HepG2 (cell line): Measurements from ENCODE around the gene ZKSCAN3. TPM values are rescaled to one million over a fixed set of nuclear protein-coding genes. Genes with fewer than 3 reads are reported as not detected.

ENCODE experiments used
- ARID3A ChIP-seq: IDR thresholded peaks from 2 replicates; pipeline ENCODE4 v1.6.1; 2012; ENCODE audit warnings: low read depth, low read length, improper control_type of control experiment
- FOSL2 ChIP-seq: sonication (generic); formaldehyde crosslinking; IDR thresholded peaks from 2 replicates; pipeline ENCODE4 v1.4.0; 2020; ENCODE audit warnings: missing genetic modification reagents
- HOXA9 ChIP-seq: sonication (generic); formaldehyde crosslinking; IDR thresholded peaks from 2 replicates; pipeline ENCODE4 v1.8.1; 2022; ENCODE audit warnings: missing genetic modification reagents, mild to moderate bottlenecking, moderate library complexity, borderline replicate concordance
- IKZF5 ChIP-seq: IDR thresholded peaks from 2 replicates; pipeline ENCODE4 v1.6.1; 2018; ENCODE audit warnings: missing genetic modification reagents, mild to moderate bottlenecking, missing compliant biosample characterization
- MED8 ChIP-seq: sonication (generic); formaldehyde crosslinking; IDR thresholded peaks from 2 replicates; pipeline ENCODE4 v1.8.1; 2023; ENCODE audit warnings: mild to moderate bottlenecking, missing genetic modification reagents; ENCODE audit not compliant: insufficient replicate concordance
- MLLT10 ChIP-seq: sonication (generic); formaldehyde crosslinking; IDR thresholded peaks from 2 replicates; pipeline ENCODE4 v1.4.0; 2020; ENCODE audit warnings: missing genetic modification reagents
- THYN1 ChIP-seq: sonication (generic); formaldehyde crosslinking; IDR thresholded peaks from 2 replicates; pipeline ENCODE4 v1.8.1; 2023; ENCODE audit warnings: low read depth, mild to moderate bottlenecking, moderate library complexity, missing genetic modification reagents, borderline replicate concordance
- TRIM22 ChIP-seq: fragments of 450-650 bp; IDR thresholded peaks from 2 replicates; pipeline ENCODE4 v1.6.1; 2017
- ZBTB4 ChIP-seq: sonication (generic); formaldehyde crosslinking; IDR thresholded peaks from 2 replicates; pipeline ENCODE4 v1.4.0; 2020; ENCODE audit warnings: missing genetic modification reagents, mild to moderate bottlenecking, borderline replicate concordance
- ZC3H13 ChIP-seq: sonication (generic); formaldehyde crosslinking; IDR thresholded peaks from 2 replicates; pipeline ENCODE4 v1.8.1; 2023; ENCODE audit warnings: mild to moderate bottlenecking, missing genetic modification reagents, moderate library complexity
- ZMAT3 ChIP-seq: sonication (generic); formaldehyde crosslinking; conservative IDR thresholded peaks from 2 replicates; pipeline ENCODE4 v1.7.0; 2021; ENCODE audit warnings: missing genetic modification reagents
- ZNF230 ChIP-seq: sonication (generic); formaldehyde crosslinking; IDR thresholded peaks from 2 replicates; pipeline ENCODE4 v1.4.0; 2020; ENCODE audit warnings: mild to moderate bottlenecking, missing genetic modification reagents
- ZNF597 ChIP-seq: sonication (generic); formaldehyde crosslinking; IDR thresholded peaks from 2 replicates; pipeline ENCODE4 v1.5.0; 2020; ENCODE audit warnings: missing genetic modification reagents
- ZNF691 ChIP-seq: sonication (generic); formaldehyde crosslinking; IDR thresholded peaks from 2 replicates; pipeline ENCODE4 v1.4.0; 2020; ENCODE audit warnings: missing genetic modification reagents, low read depth, mild to moderate bottlenecking, borderline replicate concordance
- ZNF7 ChIP-seq: IDR thresholded peaks from 2 replicates; pipeline ENCODE4 v1.6.1; 2016; ENCODE audit warnings: missing biosample characterization, missing genetic modification reagents
- ZNF710 ChIP-seq: sonication (generic); formaldehyde crosslinking; IDR thresholded peaks from 2 replicates; pipeline ENCODE4 v1.5.0; 2020; ENCODE audit warnings: mild to moderate bottlenecking, missing genetic modification reagents, borderline replicate concordance
- polyA plus RNA-seq, 8 experiments: library from polyadenylated mRNA; depleted of rRNA in 3 of 8; stranded (reverse) in 7 of 8; unstranded in 1 of 8; fragments of >200 nt; fragmentation: Illumina TruSeq in 4 of 8; extraction: Trizol in 4 of 8; gene quantifications; 2 replicates each; pipeline versions ENCODE4 v1.2.1 to v1.2.3, GENCODE V29; 2011 to 2016; ENCODE audit warnings: low read depth in 4 of 8, missing spikeins in 1 of 8, mixed read lengths in 1 of 8; ENCODE audit not compliant: insufficient read depth in 1 of 8
- total RNA-seq, 5 experiments: library from RNA; depleted of rRNA; stranded (reverse); fragments of >200 nt; fragmentation: Illumina TruSeq; extraction: Trizol; gene quantifications; 2 replicates each; pipeline ENCODE4 v1.2.3, GENCODE V29; 2016; ENCODE audit warnings: low read depth in 1 of 5

ZKSCAN3 gene
- total and polyA plus RNA-seq, 2 of the 13 experiments (the other 11 are each of a cell fraction or from before 2014, with no cell fraction given) = 3.3 to 7.4 TPM

GRCh38 chr6:28335564-28336283, 14.0 kb upstream of the ZKSCAN3 start, which contains the start of gene ZSCAN31 (continued):
- TF ChIP-seq ZNF7 (0 out of 2 replicates have a peak, but pooled peaks have one; percentile 11), MED8 (CRISPR knock-in tag) (no peak), FOSL2 (peak; percentile 92), ARID3A (peak; percentile 11; the same call in 1 of the 2 replicates), ZNF710 (peak; percentile 60), MLLT10 (CRISPR knock-in tag) (no peak), IKZF5 (CRISPR knock-in tag) (peak; percentile 79), HOXA9 (CRISPR knock-in tag) (no peak), ZBTB4 (peak; percentile 76), ZNF691 (CRISPR knock-in tag) (peak; percentile 79), ZMAT3 (CRISPR knock-in tag) (no peak; the same call in 1 of the 2 replicates), TRIM22 (no peak), ZNF230 (CRISPR knock-in tag) (peak; percentile 96), ZNF597 (CRISPR knock-in tag) (no peak), ZC3H13 (0 out of 2 replicates have a peak, but pooled peaks have one; percentile 83), THYN1 (CRISPR knock-in tag) (no peak)
